ENCODE results near the gene NCOA6.

- TF ChIP-seq TAF1 (IDR thresholded peaks at IDR 0.05; ENCODE audit: borderline replicate concordance, low read depth, low read length) (no peak), POLR2A (IDR thresholded peaks at IDR 0.05; ENCODE audit: low read depth, low read length) (peak; percentile 6; the same call in 1 of the 2 replicates)
Measured at GRCh38 chr20:34710861-34711574, 114.4 kb downstream of the NCOA6 start.

Measured in GM12892 (cell line).